ENCODE data around the gene CCL19. TPM values are rescaled to one million over a fixed set of nuclear protein-coding genes. Genes with fewer than 3 reads are reported as not detected.

The CCL19 gene
- total RNA-seq, 1 donor: not detected

GRCh38 chr9:34642679-34643078 lies 48.4 kb downstream of the CCL19 start:
- Histone ChIP-seq H3K79me2 (ENCODE audit: insufficient read depth, low read length) (peaks cover 8% of the 10 kb centered on the region), H3K27me3 (ENCODE audit: insufficient read depth, low read length) (no peaks in the 10 kb centered on the region), H4K20me1 (ENCODE audit: insufficient read depth, low read length) (peaks cover 4% of the 10 kb centered on the region), H3K4me2 (ENCODE audit: insufficient read depth, low read length) (no peak overlapping the region), H3K36me3 (ENCODE audit: insufficient read depth, low read length) (no peaks in the 10 kb centered on the region), H3K4me1 (ENCODE audit: insufficient read depth, low read length) (peaks cover 21% of the 10 kb centered on the region), H2AFZ (ENCODE audit: low read length) (no peak overlapping the region), H3K27ac (ENCODE audit: low read depth, low read length) (no peak overlapping the region), H3K9me3 (ENCODE audit: low read depth, low read length) (no peaks in the 10 kb centered on the region), H3K4me3 (ENCODE audit: insufficient read depth, low read length) (no peak overlapping the region)
- TF ChIP-seq, protein P1, sequence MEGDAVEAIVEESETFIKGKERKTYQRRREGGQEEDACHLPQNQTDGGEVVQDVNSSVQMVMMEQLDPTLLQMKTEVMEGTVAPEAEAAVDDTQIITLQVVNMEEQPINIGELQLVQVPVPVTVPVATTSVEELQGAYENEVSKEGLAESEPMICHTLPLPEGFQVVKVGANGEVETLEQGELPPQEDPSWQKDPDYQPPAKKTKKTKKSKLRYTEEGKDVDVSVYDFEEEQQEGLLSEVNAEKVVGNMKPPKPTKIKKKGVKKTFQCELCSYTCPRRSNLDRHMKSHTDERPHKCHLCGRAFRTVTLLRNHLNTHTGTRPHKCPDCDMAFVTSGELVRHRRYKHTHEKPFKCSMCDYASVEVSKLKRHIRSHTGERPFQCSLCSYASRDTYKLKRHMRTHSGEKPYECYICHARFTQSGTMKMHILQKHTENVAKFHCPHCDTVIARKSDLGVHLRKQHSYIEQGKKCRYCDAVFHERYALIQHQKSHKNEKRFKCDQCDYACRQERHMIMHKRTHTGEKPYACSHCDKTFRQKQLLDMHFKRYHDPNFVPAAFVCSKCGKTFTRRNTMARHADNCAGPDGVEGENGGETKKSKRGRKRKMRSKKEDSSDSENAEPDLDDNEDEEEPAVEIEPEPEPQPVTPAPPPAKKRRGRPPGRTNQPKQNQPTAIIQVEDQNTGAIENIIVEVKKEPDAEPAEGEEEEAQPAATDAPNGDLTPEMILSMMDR (IDR thresholded peaks at IDR 0.05; ENCODE audit: extremely low read depth, low read depth, low read length): no peak
- DNase-seq (ENCODE audit: insufficient read length, low spot score, missing footprints): no peak

Small RNA genes lying within 50 kb of the gene (small RNA-seq; reads per million reads assigned to genes)
- gene CCL27: not detected

Other genes with a start within 250 kb of the CCL19 start
- gene FAM219A, start 232.7 kb downstream of the CCL19 start, total RNA-seq: 8.5 and 9.4 TPM in 2 replicates
- gene DNAI1, start 232.5 kb downstream of the CCL19 start, total RNA-seq: 47.4 TPM in 1 of 2 replicates, not detected in the other
- gene ENHO, start 168.3 kb downstream of the CCL19 start, total RNA-seq: under 0.01 and 0.29 TPM in 2 replicates
- under 0.01 TPM in 1 of 2 replicates, not detected in the other for gene CNTFR, start 101.6 kb downstream of the CCL19 start, total RNA-seq
- gene RPP25L, start 79.2 kb downstream of the CCL19 start, total RNA-seq: 17.7 and 19.2 TPM in 2 replicates
- gene DCTN3, start 70.8 kb downstream of the CCL19 start, total RNA-seq: 84.0 and 90.5 TPM in 2 replicates
- gene ARID3C, start 62.2 kb downstream of the CCL19 start, total RNA-seq: under 0.01 TPM in 1 of 2 replicates, not detected in the other
- 72.7 and 73.4 TPM in 2 replicates for gene SIGMAR1, start 53.5 kb downstream of the CCL19 start, total RNA-seq
- 32.6 and 38.9 TPM in 2 replicates for gene GALT, start 44.6 kb downstream of the CCL19 start, total RNA-seq
- 34.4 and 38.0 TPM in 2 replicates for gene IL11RA, start 39.1 kb downstream of the CCL19 start, total RNA-seq
- 0.36 TPM in 1 of 2 replicates, not detected in the other for gene CCL27, start 28.6 kb downstream of the CCL19 start, total RNA-seq
- gene CCL21, start 18.9 kb upstream of the CCL19 start, total RNA-seq: not detected in 2 replicates